HepG2 (cell line): ENCODE results near the gene TSHZ2. TPM values are rescaled to one million over a fixed set of nuclear protein-coding genes. Genes with fewer than 3 reads are reported as not detected.
A peak's percentile ranks its signal among the peaks of the same experiment; 100 is the strongest.

ENCODE experiments used
- CCDC6 ChIP-seq: sonication (generic); formaldehyde crosslinking; IDR thresholded peaks from 2 replicates; pipeline ENCODE4 v1.8.1; 2022; ENCODE audit warnings: mild to moderate bottlenecking, missing genetic modification reagents, moderate library complexity
- HCFC1 ChIP-seq: fragments of 150-350 bp; IDR thresholded peaks from 2 replicates; pipeline ENCODE4 v1.6.1; 2014; ENCODE audit warnings: low read depth, low read length
- HNF4G ChIP-seq, 2 experiments: sonication (generic) in 1 of 2; formaldehyde crosslinking in 1 of 2; IDR thresholded peaks; 2 replicates each; pipeline versions ENCODE4 v1.4.0 to v1.6.1; 2011 to 2020; ENCODE audit warnings: borderline replicate concordance in 2 of 2, low read depth in 2 of 2, mild to moderate bottlenecking in 2 of 2, low read length in 1 of 2, missing genetic modification reagents in 1 of 2, moderate library complexity in 1 of 2
- IRX3 ChIP-seq: sonication (generic); formaldehyde crosslinking; IDR thresholded peaks from 2 replicates; pipeline ENCODE4 v1.8.1; 2023; ENCODE audit warnings: mild to moderate bottlenecking, low read depth, missing genetic modification reagents, borderline replicate concordance
- KAT7 ChIP-seq: IDR thresholded peaks from 2 replicates; pipeline ENCODE4 v1.6.1; 2018; ENCODE audit warnings: borderline replicate concordance, missing compliant biosample characterization
- KDM5B ChIP-seq: sonication (generic); formaldehyde crosslinking; IDR thresholded peaks from 2 replicates; pipeline ENCODE4 v1.4.0; 2020; ENCODE audit warnings: missing genetic modification reagents, mild to moderate bottlenecking, borderline replicate concordance
- KLF11 ChIP-seq: IDR thresholded peaks from 2 replicates; pipeline ENCODE4 v1.6.1; 2016; ENCODE audit warnings: missing compliant biosample characterization
- MLLT10 ChIP-seq: sonication (generic); formaldehyde crosslinking; IDR thresholded peaks from 2 replicates; pipeline ENCODE4 v1.4.0; 2020; ENCODE audit warnings: missing genetic modification reagents
- MTA1 ChIP-seq: sonication (generic); formaldehyde crosslinking; IDR thresholded peaks from 2 replicates; pipeline ENCODE4 v1.4.0; 2020; ENCODE audit warnings: missing genetic modification reagents, mild to moderate bottlenecking, borderline replicate concordance
- SCMH1 ChIP-seq: sonication (generic); formaldehyde crosslinking; IDR thresholded peaks from 2 replicates; pipeline ENCODE4 v1.9.0; 2021; ENCODE audit warnings: missing genetic modification reagents, mild to moderate bottlenecking, borderline replicate concordance
- SIN3B ChIP-seq: fragments of 150-350 bp; IDR thresholded peaks from 2 replicates; pipeline ENCODE4 v1.6.1; 2014; ENCODE audit warnings: low read length
- THAP11 ChIP-seq: IDR thresholded peaks from 2 replicates; pipeline ENCODE4 v1.6.1; 2016; ENCODE audit warnings: missing biosample characterization, missing genetic modification reagents
- ZMYM2 ChIP-seq: sonication (generic); formaldehyde crosslinking; IDR thresholded peaks from 2 replicates; pipeline ENCODE4 v1.8.0; 2022; ENCODE audit warnings: mild to moderate bottlenecking, missing genetic modification reagents
- ZNF790 ChIP-seq: sonication (generic); formaldehyde crosslinking; IDR thresholded peaks from 2 replicates; pipeline ENCODE4 v1.8.0; 2022; ENCODE audit warnings: missing genetic modification reagents, mild to moderate bottlenecking, borderline replicate concordance
- polyA plus RNA-seq, 8 experiments: library from polyadenylated mRNA; depleted of rRNA in 3 of 8; stranded (reverse) in 7 of 8; unstranded in 1 of 8; fragments of >200 nt; fragmentation: Illumina TruSeq in 4 of 8; extraction: Trizol in 4 of 8; gene quantifications; 2 replicates each; pipeline versions ENCODE4 v1.2.1 to v1.2.3, GENCODE V29; 2011 to 2016; ENCODE audit warnings: low read depth in 4 of 8, missing spikeins in 1 of 8, mixed read lengths in 1 of 8; ENCODE audit not compliant: insufficient read depth in 1 of 8
- total RNA-seq, 5 experiments: library from RNA; depleted of rRNA; stranded (reverse); fragments of >200 nt; fragmentation: Illumina TruSeq; extraction: Trizol; gene quantifications; 2 replicates each; pipeline ENCODE4 v1.2.3, GENCODE V29; 2016; ENCODE audit warnings: low read depth in 1 of 5
- TF ChIP-seq, protein P1 (sequence below): sonication (generic); formaldehyde crosslinking; IDR thresholded peaks from 2 replicates; pipeline ENCODE4 v1.4.0; 2020; ENCODE audit warnings: missing genetic modification reagents
- TF ChIP-seq, protein P2 (sequence below): sonication (generic); formaldehyde crosslinking; IDR thresholded peaks from 2 replicates; pipeline ENCODE4 v1.8.0; 2022; ENCODE audit warnings: mild to moderate bottlenecking, missing genetic modification reagents
- TF ChIP-seq, protein P3 (sequence below): sonication (generic); formaldehyde crosslinking; IDR thresholded peaks from 2 replicates; pipeline ENCODE4 v1.4.0; 2020; ENCODE audit warnings: missing genetic modification reagents
- TF ChIP-seq, protein P4 (sequence below), 2 experiments: sonication (generic) in 1 of 2; formaldehyde crosslinking in 1 of 2; IDR thresholded peaks; 2 replicates each; pipeline versions ENCODE4 v1.6.1 to v1.9.0; 2014 to 2022; ENCODE audit warnings: antibody characterized with exemption in 1 of 2, borderline replicate concordance in 1 of 2, inconsistent platforms in 1 of 2, low read depth in 1 of 2, missing genetic modification reagents in 1 of 2

TSHZ2 gene
- total and polyA plus RNA-seq, 2 of the 13 experiments (the other 11 are each of a cell fraction or from before 2014, with no cell fraction given), result 0.01 TPM; not detected in 1

GRCh38 chr20:52924411-52925271, 47.5 kb upstream of the TSHZ2 start (continued):
- TF ChIP-seq, protein P1, sequence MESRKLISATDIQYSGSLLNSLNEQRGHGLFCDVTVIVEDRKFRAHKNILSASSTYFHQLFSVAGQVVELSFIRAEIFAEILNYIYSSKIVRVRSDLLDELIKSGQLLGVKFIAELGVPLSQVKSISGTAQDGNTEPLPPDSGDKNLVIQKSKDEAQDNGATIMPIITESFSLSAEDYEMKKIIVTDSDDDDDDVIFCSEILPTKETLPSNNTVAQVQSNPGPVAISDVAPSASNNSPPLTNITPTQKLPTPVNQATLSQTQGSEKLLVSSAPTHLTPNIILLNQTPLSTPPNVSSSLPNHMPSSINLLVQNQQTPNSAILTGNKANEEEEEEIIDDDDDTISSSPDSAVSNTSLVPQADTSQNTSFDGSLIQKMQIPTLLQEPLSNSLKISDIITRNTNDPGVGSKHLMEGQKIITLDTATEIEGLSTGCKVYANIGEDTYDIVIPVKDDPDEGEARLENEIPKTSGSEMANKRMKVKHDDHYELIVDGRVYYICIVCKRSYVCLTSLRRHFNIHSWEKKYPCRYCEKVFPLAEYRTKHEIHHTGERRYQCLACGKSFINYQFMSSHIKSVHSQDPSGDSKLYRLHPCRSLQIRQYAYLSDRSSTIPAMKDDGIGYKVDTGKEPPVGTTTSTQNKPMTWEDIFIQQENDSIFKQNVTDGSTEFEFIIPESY, result peak; percentile 55; the same call in 1 of the 2 replicates
- no peak for TF ChIP-seq IRX3 (CRISPR knock-in tag)
- peak; percentile 89 for TF ChIP-seq HNF4G (IDR thresholded peaks at IDR 0.05; ENCODE audit: borderline replicate concordance, low read depth, low read length)
- TF ChIP-seq HNF4G (CRISPR knock-in tag; IDR thresholded peaks at IDR 0.05; ENCODE audit: borderline replicate concordance, low read depth), result peak; percentile 88; the same call in 1 of the 2 replicates
- TF ChIP-seq KLF11, result no peak; the same call in 1 of the 2 replicates
- TF ChIP-seq, protein P2, sequence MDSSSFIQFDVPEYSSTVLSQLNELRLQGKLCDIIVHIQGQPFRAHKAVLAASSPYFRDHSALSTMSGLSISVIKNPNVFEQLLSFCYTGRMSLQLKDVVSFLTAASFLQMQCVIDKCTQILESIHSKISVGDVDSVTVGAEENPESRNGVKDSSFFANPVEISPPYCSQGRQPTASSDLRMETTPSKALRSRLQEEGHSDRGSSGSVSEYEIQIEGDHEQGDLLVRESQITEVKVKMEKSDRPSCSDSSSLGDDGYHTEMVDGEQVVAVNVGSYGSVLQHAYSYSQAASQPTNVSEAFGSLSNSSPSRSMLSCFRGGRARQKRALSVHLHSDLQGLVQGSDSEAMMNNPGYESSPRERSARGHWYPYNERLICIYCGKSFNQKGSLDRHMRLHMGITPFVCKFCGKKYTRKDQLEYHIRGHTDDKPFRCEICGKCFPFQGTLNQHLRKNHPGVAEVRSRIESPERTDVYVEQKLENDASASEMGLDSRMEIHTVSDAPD, result peak; percentile 39; the same call in 1 of the 2 replicates
- TF ChIP-seq, protein P3, sequence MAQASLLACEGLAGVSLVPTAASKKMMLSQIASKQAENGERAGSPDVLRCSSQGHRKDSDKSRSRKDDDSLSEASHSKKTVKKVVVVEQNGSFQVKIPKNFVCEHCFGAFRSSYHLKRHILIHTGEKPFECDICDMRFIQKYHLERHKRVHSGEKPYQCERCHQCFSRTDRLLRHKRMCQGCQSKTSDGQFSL (CRISPR knock-in tag), result no peak
- TF ChIP-seq MTA1 (CRISPR knock-in tag), result peak; percentile 87; the same call in 1 of the 2 replicates
- no peak for TF ChIP-seq HCFC1
- no peak for TF ChIP-seq SIN3B
- no peak for TF ChIP-seq KAT7
- no peak for TF ChIP-seq MLLT10 (CRISPR knock-in tag)
- no peak for TF ChIP-seq KDM5B (CRISPR knock-in tag)
- TF ChIP-seq, protein P4, sequence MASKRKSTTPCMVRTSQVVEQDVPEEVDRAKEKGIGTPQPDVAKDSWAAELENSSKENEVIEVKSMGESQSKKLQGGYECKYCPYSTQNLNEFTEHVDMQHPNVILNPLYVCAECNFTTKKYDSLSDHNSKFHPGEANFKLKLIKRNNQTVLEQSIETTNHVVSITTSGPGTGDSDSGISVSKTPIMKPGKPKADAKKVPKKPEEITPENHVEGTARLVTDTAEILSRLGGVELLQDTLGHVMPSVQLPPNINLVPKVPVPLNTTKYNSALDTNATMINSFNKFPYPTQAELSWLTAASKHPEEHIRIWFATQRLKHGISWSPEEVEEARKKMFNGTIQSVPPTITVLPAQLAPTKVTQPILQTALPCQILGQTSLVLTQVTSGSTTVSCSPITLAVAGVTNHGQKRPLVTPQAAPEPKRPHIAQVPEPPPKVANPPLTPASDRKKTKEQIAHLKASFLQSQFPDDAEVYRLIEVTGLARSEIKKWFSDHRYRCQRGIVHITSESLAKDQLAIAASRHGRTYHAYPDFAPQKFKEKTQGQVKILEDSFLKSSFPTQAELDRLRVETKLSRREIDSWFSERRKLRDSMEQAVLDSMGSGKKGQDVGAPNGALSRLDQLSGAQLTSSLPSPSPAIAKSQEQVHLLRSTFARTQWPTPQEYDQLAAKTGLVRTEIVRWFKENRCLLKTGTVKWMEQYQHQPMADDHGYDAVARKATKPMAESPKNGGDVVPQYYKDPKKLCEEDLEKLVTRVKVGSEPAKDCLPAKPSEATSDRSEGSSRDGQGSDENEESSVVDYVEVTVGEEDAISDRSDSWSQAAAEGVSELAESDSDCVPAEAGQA (IDR thresholded peaks at IDR 0.05; ENCODE audit: low read depth), result no peak
- TF ChIP-seq, protein P4 (CRISPR knock-in tag; IDR thresholded peaks at IDR 0.05; ENCODE audit: borderline replicate concordance), result no peak
- TF ChIP-seq ZNF790, result no peak
- 0 out of 2 replicates have a peak, but pooled peaks have one; percentile 58 for TF ChIP-seq ZMYM2 (CRISPR knock-in tag)
- no peak for TF ChIP-seq SCMH1 (CRISPR knock-in tag)
- peak; percentile 78; the same call in 1 of the 2 replicates for TF ChIP-seq CCDC6 (CRISPR knock-in tag)
- TF ChIP-seq THAP11, result peak; percentile 82
